ENCODE data around the gene SLC6A3.

SLC6A3 gene

DNA sequence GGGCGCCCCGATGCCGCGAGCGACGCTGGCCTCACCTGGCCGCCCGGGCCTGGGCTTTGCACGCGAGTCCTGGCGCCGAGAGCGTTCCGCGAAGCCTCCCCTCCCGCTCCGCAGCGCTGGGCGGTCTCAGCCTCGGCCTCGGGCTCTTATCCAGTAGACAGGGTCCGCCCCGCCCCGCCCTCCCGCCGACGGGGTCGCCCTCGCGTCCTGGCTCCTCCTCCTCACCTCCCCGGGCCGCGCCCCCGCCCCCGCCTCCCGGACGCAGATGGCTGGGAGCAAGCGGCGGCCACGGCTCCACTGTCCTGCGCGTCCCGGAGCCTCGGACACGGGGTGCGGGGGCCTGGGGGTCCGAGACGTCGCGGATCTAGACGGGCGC, at the start of gene SLC6A3:
TSS of gene SLC6A3 (minus strand) at position 128 of the 376 bp plus-strand sequence. CDS start 2,243 bp downstream, outside the sequence.
- peak; percentile 57 to 64 for DNase-seq

- no peak for DNase-seq
Measured at GRCh38 chr5:1493941-1494340, 48.7 kb upstream of the SLC6A3 start.

DNA sequence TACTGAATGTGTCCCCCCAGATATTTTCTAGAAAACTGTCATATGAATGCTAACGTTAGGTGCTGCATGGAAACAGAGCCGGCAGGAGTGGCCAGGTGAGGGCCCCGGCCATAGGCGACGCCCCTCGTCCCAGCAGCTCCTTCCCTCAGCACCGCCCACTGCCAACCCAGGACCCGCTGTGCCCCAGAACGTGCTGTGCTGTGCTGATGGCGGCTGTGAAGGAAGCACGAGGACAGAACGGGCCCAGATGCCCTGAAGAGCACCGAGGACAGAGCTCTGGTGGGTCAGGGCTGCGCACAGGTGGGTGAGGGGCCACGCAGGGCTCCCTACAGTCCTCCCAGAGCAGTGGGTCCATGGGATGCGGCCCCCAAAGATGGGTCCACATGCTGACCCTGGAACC, 48.2 kb upstream of the SLC6A3 start:
- DNase-seq: no peak

GRCh38 chr5:1492757-1493156, 47.5 kb upstream of the SLC6A3 start:
- DNase-seq: no peak

GRCh38 chr5:1490376-1490775, 45.1 kb upstream of the SLC6A3 start:
- DNase-seq: no peak

GRCh38 chr5:1489754-1490153, 44.5 kb upstream of the SLC6A3 start:
- DNase-seq: no peak

GRCh38 chr5:1488882-1489680, 43.8 kb upstream of the SLC6A3 start:
- DNase-seq: no peak

- no peak for DNase-seq
Measured at GRCh38 chr5:1487079-1487764, 42.0 kb upstream of the SLC6A3 start.

- no peak for DNase-seq
Measured at GRCh38 chr5:1486271-1486670, 41.0 kb upstream of the SLC6A3 start.

- no peak for DNase-seq
Measured at GRCh38 chr5:1485579-1486118, 40.4 kb upstream of the SLC6A3 start.

DNA sequence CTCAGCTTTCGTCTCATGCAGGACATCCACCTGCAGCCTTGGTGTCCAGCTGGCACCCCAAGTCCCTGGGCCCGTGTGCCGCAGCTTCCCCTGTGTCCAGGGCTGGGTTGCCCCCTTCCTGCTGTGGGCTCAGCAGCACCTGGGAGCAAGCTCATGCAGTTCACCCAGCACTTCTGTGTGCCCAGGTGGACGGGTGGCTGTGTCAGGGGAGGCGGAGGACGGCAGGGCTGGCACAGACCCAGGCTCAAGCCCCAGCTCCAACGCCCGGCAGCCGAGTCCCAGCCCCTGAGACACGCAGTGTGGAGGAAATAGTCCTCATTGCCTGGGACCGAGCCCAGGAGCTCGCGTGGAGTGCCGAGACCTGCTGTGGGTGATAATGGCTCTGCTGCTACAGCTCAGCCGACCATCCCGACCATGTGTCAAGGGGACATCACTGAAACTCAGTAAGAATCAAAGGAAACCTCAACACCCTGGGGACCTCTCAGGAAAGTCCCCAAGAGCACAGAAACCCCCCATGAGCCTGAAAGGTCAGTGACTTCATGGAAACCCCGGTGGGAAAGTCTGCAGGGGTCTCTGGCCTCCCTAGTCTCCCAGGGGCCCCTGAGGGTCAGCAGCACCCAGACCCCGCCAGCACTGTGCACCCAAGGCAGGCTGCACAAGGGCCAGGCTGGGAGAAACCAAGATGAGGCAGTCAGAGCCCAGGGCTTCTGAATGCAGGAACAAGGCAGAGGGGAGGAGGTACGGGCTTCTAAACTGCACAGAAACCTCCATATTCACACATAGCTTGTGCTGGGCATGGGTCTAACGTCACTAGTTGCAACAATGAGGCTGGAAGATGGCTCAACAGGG, 39.7 kb upstream of the SLC6A3 start:
- no peak for DNase-seq

- DNase-seq: no peak
Measured at GRCh38 chr5:1483856-1484729, 38.9 kb upstream of the SLC6A3 start.

- DNase-seq: no peak
Measured at GRCh38 chr5:1483064-1483463, 37.8 kb upstream of the SLC6A3 start.

- DNase-seq: no peak
Measured at GRCh38 chr5:1481959-1482331, 36.7 kb upstream of the SLC6A3 start.

DNA sequence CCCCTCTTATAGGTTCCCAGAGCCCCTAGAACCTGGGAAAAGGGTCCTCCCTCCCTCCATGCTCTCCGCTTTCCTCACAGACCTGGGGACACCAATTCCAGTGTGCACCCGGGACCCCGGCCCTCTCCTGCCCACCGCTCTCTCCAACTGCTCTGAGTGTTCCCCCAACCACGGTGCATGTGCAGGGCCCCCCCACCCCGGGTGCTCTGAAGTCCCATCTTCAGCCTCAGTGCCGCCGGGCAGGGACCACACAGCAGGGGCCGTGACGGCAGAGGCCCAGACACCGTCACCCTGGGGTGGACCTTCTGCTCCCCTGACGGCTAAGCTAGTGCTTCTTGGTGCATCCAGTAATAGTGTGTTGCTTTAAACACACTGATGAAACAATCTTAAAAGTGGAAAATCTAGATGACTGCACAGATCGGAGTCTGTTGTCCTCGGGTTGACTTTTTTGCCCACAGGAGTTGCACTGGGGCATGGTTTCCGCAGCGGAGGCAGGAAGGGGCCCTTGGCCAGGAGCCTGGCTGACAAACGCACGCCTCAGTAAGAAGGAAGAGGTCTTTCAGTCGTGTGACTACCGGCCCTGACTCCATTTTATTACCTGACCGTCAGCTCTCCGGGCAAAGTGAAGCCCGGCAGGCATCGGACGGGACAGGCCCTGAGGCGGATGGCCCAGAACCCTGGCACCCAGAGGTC, 36.2 kb upstream of the SLC6A3 start:
- DNase-seq: no peak

GRCh38 chr5:1480806-1481205, 35.6 kb upstream of the SLC6A3 start:
- no peak for DNase-seq

DNA sequence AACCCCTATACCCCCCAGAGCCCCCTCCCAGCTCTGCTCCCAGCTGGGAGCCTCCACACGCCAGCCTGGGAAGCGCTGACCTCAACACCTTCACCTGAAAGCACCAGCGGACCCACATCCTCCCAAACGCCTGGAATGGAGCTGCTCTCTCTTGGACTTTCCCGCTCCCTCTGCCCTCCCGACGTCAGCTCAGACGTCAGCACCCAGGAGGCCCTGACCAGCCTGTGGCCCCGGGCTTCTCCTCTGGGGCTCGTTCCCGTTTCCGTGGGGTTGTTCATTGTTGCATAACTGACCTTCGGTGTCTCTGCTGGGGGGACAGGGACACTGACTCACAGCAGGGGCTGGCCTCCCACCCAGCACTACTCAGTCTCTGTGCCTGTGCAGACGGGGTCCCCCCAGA, 35.0 kb upstream of the SLC6A3 start:
- no peak for DNase-seq

- DNase-seq: no peak
Measured at GRCh38 chr5:1479581-1480188, 34.4 kb upstream of the SLC6A3 start.

DNA sequence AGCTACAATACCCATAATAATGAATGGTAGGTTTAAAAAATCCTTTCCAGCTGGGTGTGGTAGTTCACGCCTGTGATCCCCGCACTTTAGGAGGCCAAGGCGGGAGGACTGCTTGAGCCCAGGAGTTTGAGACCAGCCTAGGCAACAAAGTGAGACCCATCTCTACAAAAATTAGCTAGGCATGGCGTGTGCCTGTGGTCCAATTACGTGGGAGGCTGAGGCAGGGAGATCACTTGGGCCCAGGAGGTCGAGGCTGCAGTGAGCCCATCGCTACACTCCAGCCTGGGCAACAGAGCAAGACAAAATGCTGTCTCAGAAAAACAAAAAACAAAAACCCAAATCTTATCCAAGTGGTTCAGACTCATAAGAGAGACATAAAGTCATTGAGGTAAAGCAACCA, 33.8 kb upstream of the SLC6A3 start:
- DNase-seq: no peak

DNA sequence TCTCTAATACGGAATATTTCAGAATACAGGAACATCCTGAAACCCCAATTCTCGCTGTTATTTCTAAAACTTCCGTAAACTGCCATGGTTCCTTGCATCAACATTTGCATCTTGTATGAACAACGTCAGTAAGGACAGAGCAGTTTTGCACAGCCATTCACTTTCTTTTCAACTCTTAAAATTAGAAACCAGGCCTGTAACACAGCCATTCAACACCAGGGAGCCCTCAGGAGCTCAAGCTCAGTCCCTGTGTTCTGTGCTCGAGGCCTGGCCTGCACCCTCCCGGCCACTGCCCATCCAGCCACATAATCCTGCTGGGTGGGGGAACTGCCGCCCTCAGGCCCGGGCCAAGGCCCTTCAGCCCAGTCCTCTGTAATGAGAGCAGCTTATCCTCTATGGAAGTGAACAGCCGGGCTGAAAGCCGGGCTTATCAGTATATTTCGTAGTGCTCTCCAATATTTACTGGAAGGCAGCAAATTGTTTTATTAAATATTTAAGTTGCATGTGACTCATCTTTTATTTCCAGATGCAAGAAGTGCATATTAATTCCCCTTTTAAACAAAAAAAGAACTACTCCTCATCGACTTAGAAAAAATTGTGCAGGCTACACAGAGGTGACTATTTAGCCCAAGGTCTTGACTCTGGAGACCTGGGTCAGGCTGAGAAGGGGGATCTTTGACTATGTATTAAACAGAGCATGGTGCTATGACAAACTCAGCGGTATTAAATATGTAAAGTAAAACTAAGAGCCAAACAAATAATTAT, 33.2 kb upstream of the SLC6A3 start:
- no peak for DNase-seq

Data from NCI-H1930 (cell line).